Upper lobe of left lung (tissue), 6 donors: Measurements from ENCODE around the gene HEATR5A. TPM values are rescaled to one million over a fixed set of nuclear protein-coding genes. Genes with fewer than 3 reads are reported as not detected.
A peak's percentile ranks its signal among the peaks of the same experiment; 100 is the strongest.

ENCODE experiments used
- ATAC-seq, 2 donors: fragments of 200-7000 bp; cut with Tn5 transposase; one replicate each; pipeline ENCODE4 v1.9.1; 2022; ENCODE audit warnings: mild to moderate bottlenecking in 2 of 2, moderate library complexity in 2 of 2; ENCODE audit not compliant: low FRiP score in 2 of 2
- DNase-seq, 2 donors: peaks; one replicate each; pipeline ENCODE4 v3.0.0-alpha.2; 2019 to 2020
- H3K27ac ChIP-seq, 4 donors: fragments of 200-600 bp; sonication (generic); one replicate each; pipeline ENCODE4 v1.5.1; 2016 to 2019
- H3K27me3 ChIP-seq, 4 donors: fragments of 200-600 bp; sonication (generic); one replicate each; pipeline ENCODE4 v1.5.1; 2017 to 2019
- H3K36me3 ChIP-seq, 4 donors: fragments of 200-600 bp; sonication (generic); one replicate each; pipeline ENCODE4 v1.5.1; 2016 to 2019
- H3K4me1 ChIP-seq, 4 donors: fragments of 200-600 bp; sonication (generic); one replicate each; pipeline ENCODE4 v1.5.1; 2018 to 2019
- H3K4me3 ChIP-seq, 4 donors: fragments of 200-600 bp; sonication (generic); one replicate each; pipeline ENCODE4 v1.5.1; 2017 to 2019; ENCODE audit warnings: mild to moderate bottlenecking in 2 of 4, moderate library complexity in 1 of 4
- H3K9me3 ChIP-seq, 4 donors: fragments of 200-600 bp; sonication (generic); one replicate each; pipeline ENCODE4 v1.5.1; 2018 to 2019
- EP300 ChIP-seq, 4 donors: sonication (generic); formaldehyde crosslinking; IDR thresholded peaks; one replicate each; pipeline ENCODE4 v1.5.1; 2017; ENCODE audit warnings: antibody characterized with exemption in 4 of 4, control low read depth in 2 of 4
- POLR2A ChIP-seq, 4 donors: fragments of 450-650 bp; IDR thresholded peaks; one replicate each; pipeline ENCODE4 v1.5.1; 2016 to 2017; ENCODE audit warnings: antibody characterized with exemption in 4 of 4, mild to moderate bottlenecking in 2 of 4
- POLR2AphosphoS5 ChIP-seq, 2 donors: sonication (generic); formaldehyde crosslinking; IDR thresholded peaks; one replicate each; pipeline ENCODE4 v1.5.1; 2017; ENCODE audit warnings: antibody characterized with exemption in 2 of 2
- WGBS, 2 donors: methylation state at CpG; one replicate each; pipeline ENCODE4 v1.1.5; 2017 to 2018; 5-methylcytosine and 5-hydroxymethylcytosine counted together
- total RNA-seq, 6 donors: library from RNA; depleted of rRNA in 4 of 6; stranded (reverse); fragments of >200 nt in 4 of 6; gene quantifications; one replicate each; pipeline versions ENCODE4 v1.1.0 to v1.2.1, GENCODE V29; 2016 to 2021
- TF ChIP-seq, protein P1 (sequence below), 6 experiments: fragments of 450-650 bp in 4 of 6; fragments of 200-600 bp in 2 of 6; sonication (generic) in 2 of 6; IDR thresholded peaks; one replicate each; pipeline ENCODE4 v1.5.1; 2016 to 2019; ENCODE audit warnings: antibody characterized with exemption in 6 of 6
- donor health status: DM: no; HTN: no; CAD: no; lungs with moderate emphysema.
- donor health status: DM: no; HTN: yes; CAD: no; lungs with severe emphysema.

HEATR5A gene
- total RNA-seq, 6 donors from 2014 or later, result 19.6 to 66.0 (median 39.3) TPM

DNA sequence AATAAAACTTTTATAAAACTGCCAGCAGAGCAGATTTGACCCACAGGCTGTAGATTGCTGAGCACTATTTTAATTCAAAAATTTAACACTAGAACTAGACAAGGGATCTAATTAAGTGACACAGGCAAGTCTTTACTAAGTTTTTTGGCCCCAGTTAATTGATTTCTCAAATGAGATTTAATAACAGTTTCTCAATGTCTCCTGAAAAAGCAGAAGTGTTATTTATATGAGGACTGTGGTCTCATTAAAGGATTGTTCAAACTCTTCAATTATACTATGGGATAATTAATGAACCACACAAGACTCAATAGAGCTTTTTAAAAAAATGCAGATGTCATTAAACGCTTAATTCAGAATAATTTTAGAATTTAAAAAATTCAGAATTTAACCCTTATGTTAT lies 1.9 kb downstream of the HEATR5A start:
- no peak for DNase-seq
- TF ChIP-seq EP300 (IDR thresholded peaks at IDR 0.05), result no peak
- TF ChIP-seq, protein P1, sequence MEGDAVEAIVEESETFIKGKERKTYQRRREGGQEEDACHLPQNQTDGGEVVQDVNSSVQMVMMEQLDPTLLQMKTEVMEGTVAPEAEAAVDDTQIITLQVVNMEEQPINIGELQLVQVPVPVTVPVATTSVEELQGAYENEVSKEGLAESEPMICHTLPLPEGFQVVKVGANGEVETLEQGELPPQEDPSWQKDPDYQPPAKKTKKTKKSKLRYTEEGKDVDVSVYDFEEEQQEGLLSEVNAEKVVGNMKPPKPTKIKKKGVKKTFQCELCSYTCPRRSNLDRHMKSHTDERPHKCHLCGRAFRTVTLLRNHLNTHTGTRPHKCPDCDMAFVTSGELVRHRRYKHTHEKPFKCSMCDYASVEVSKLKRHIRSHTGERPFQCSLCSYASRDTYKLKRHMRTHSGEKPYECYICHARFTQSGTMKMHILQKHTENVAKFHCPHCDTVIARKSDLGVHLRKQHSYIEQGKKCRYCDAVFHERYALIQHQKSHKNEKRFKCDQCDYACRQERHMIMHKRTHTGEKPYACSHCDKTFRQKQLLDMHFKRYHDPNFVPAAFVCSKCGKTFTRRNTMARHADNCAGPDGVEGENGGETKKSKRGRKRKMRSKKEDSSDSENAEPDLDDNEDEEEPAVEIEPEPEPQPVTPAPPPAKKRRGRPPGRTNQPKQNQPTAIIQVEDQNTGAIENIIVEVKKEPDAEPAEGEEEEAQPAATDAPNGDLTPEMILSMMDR (IDR thresholded peaks at IDR 0.05), result no peak
- no peak for TF ChIP-seq POLR2A (IDR thresholded peaks at IDR 0.05)
- TF ChIP-seq POLR2AphosphoS5 (IDR thresholded peaks at IDR 0.05), result no peak
- Histone ChIP-seq H3K36me3 (no peaks in the 10 kb centered on the region), H3K27me3 (no peaks in the 10 kb centered on the region), H3K4me1 (peaks cover 14 to 32% (median 25%) of the 10 kb centered on the region in 4 donors), H3K9me3 (no peaks in the 10 kb centered on the region), H3K27ac (peak overlapping the region in 2 of 4 donors; percentile 20 to 90), H3K4me3 (no peak overlapping the region)
- ATAC-seq, result no peak
- 53 to 56% methylated on average over 1 of the region's 1 CpG for WGBS, 2 donors

- Histone ChIP-seq H3K4me1 (peaks cover 28 to 42% (median 37%) of the 10 kb centered on the region in 4 donors), H3K27ac (no peak overlapping the region), H3K4me3 (no peak overlapping the region), H3K9me3 (no peaks in the 10 kb centered on the region), H3K27me3 (no peaks in the 10 kb centered on the region), H3K36me3 (no peaks in the 10 kb centered on the region)
- no peak for TF ChIP-seq POLR2AphosphoS5 (IDR thresholded peaks at IDR 0.05)
- TF ChIP-seq POLR2A (IDR thresholded peaks at IDR 0.05), result no peak
- TF ChIP-seq, protein P1 (IDR thresholded peaks at IDR 0.05), result no peak
- TF ChIP-seq EP300 (IDR thresholded peaks at IDR 0.05), result no peak
- no peak for ATAC-seq
- no peak for DNase-seq
- 0 to 15% methylated on average over 1 of the region's 1 CpG for WGBS, 2 donors
Measured at GRCh38 chr14:31414190-31414833, 6.0 kb downstream of the HEATR5A start.

GRCh38 chr14:31411218-31411727 lies 9.1 kb downstream of the HEATR5A start:
- ATAC-seq (no peak), DNase-seq (no peak)
- peak overlapping the region in 1 of 4 donors; percentile 45 for H3K27ac ChIP-seq
- H3K4me1 ChIP-seq, result peaks cover 15 to 25% (median 22%) of the 10 kb centered on the region in 4 donors
- no peaks in the 10 kb centered on the region for H3K27me3 ChIP-seq
- TF ChIP-seq POLR2AphosphoS5 (IDR thresholded peaks at IDR 0.05), result no peak
- TF ChIP-seq POLR2A (IDR thresholded peaks at IDR 0.05), result no peak
- TF ChIP-seq, protein P1 (IDR thresholded peaks at IDR 0.05), result no peak
- TF ChIP-seq EP300 (IDR thresholded peaks at IDR 0.05), result no peak
- 5 to 23% methylated on average over 2 of the region's 2 CpGs for WGBS, 2 donors
- no peak overlapping the region for H3K4me3 ChIP-seq
- no peaks in the 10 kb centered on the region for H3K36me3 ChIP-seq
- H3K9me3 ChIP-seq, result no peaks in the 10 kb centered on the region

GRCh38 chr14:31410048-31410650 lies 10.2 kb downstream of the HEATR5A start:
- ATAC-seq (peak in 1 of 2 donors; percentile 60), DNase-seq (no peak)
- 63 to 64% methylated on average over 3 of the region's 3 CpGs for WGBS, 2 donors
- Histone ChIP-seq H3K9me3 (no peaks in the 10 kb centered on the region), H3K27me3 (no peaks in the 10 kb centered on the region), H3K36me3 (no peaks in the 10 kb centered on the region), H3K4me3 (no peak overlapping the region), H3K4me1 (peaks cover 15 to 25% (median 22%) of the 10 kb centered on the region in 4 donors), H3K27ac (peak overlapping the region in 3 of 4 donors; percentile 17 to 45 (median 29))
- TF ChIP-seq EP300 (IDR thresholded peaks at IDR 0.05) (no peak), POLR2AphosphoS5 (IDR thresholded peaks at IDR 0.05) (no peak), POLR2A (IDR thresholded peaks at IDR 0.05) (no peak)
- TF ChIP-seq, protein P1 (IDR thresholded peaks at IDR 0.05), result no peak
